DOHH2 (cell line): ENCODE results near the gene TXNDC11.

ENCODE experiments used
- CTCF ChIP-seq: fragments of 200-600 bp; sonication (generic); IDR thresholded peaks from one replicate; pipeline ENCODE4 v1.5.1; 2014; ENCODE audit warnings: antibody characterized with exemption, mild to moderate bottlenecking, low read depth, low read length; ENCODE audit not compliant: poor library complexity, severe bottlenecking
- EZH2phosphoT487 ChIP-seq: fragments of 200-600 bp; sonication (generic); IDR thresholded peaks from 2 replicates; pipeline ENCODE4 v1.6.1; 2017; ENCODE audit warnings: borderline replicate concordance, mild to moderate bottlenecking, antibody characterized with exemption, low read length, moderate library complexity, mixed read lengths

- TF ChIP-seq CTCF (no peak), EZH2phosphoT487 (no peak)
Observed at GRCh38 chr16:11671676-11672075, 71.0 kb downstream of the TXNDC11 start.
